ENCODE data around the gene STXBP3. TPM values are rescaled to one million over a fixed set of nuclear protein-coding genes. Genes with fewer than 3 reads are reported as not detected.

The STXBP3 gene
- total and polyA plus RNA-seq, 2 donors (not counting 1 experiment from before 2014, with no cell fraction given), result 13.3 to 78.1 TPM

- intact Hi-C loops (cut with micrococcal nuclease), result no loop called here
- Histone ChIP-seq H3K4me3 (ENCODE audit: control extremely low read depth in 1 of 5, extremely low read depth in 1 of 5, insufficient read depth in 1 of 5, low read depth in 2 of 5, low read length in 4 of 5) (no peak overlapping the region), H3K9me3 (ENCODE audit: control extremely low read depth in 1 of 3, control insufficient read depth in 2 of 3, insufficient read depth in 1 of 3, low read length in 2 of 3) (no peaks in the 10 kb centered on the region), H3K27me3 (replicated peaks in 1 of 4; ENCODE audit: control extremely low read depth in 1 of 4, control insufficient read depth in 3 of 4, insufficient read depth in 4 of 4, low read length in 3 of 4) (no peaks in the 10 kb centered on the region), H3K36me3 (replicated peaks in 1 of 2; ENCODE audit: control extremely low read depth in 1 of 2, control insufficient read depth in 1 of 2, extremely low read depth in 1 of 2, insufficient read depth in 2 of 2, low read length in 1 of 2) (no peaks in the 10 kb centered on the region), H3K79me2 (ENCODE audit: control insufficient read depth, insufficient read depth, low read length) (no peaks in the 10 kb centered on the region), H3K9ac (ENCODE audit: low read length) (no peak overlapping the region), H3K27ac (ENCODE audit: low read length in 2 of 2) (no peak overlapping the region), H4K20me1 (ENCODE audit: control insufficient read depth, insufficient read depth, low read length, poor library complexity, severe bottlenecking) (no peaks in the 10 kb centered on the region), H3K4me2 (replicated peaks; ENCODE audit: low read depth, low read length, poor library complexity, severe bottlenecking) (no peak overlapping the region), H2AFZ (ENCODE audit: insufficient read depth, low read depth, low read length, poor library complexity, severe bottlenecking) (no peak overlapping the region), H3K4me1 (ENCODE audit: control insufficient read depth in 2 of 2, insufficient read depth in 2 of 2, low read length in 2 of 2) (no peaks in the 10 kb centered on the region)
- no peak overlapping the region for H3K27ac Mint-ChIP-seq
- TF ChIP-seq CTCF (IDR thresholded peaks at IDR 0.05) (no peak), EZH2 (IDR thresholded peaks at IDR 0.05; ENCODE audit: borderline replicate concordance, insufficient read depth, low read depth, low read length, poor library complexity, severe bottlenecking) (no peak)
- H3K27me3 Mint-ChIP-seq, result no peaks in the 10 kb centered on the region
- ATAC-seq (ENCODE audit: low read depth), result no peak
- DNase-seq, result no peak
- CTCF ChIA-PET, result interaction anchor here (1.2 kb wide), 1 partner anchor 80 kb away, joined by 4 read pairs; no protein-coding TSS in a partner anchor
- no peaks in the 10 kb centered on the region for H3K9me3 Mint-ChIP-seq (ENCODE audit: insufficient read depth)
- POLR2A ChIA-PET, result no interaction called here
- H3K4me1 Mint-ChIP-seq, result no peaks in the 10 kb centered on the region
- no peak overlapping the region for H3K4me3 Mint-ChIP-seq
These were observed 71.3 kb downstream of the STXBP3 start for GRCh38 chr1:108817811-108818210.

- ChIA-PET CTCF (interaction anchor here (0.7 to 1.1 kb wide), 2 partner anchors 77 to 138 kb away, joined by 3 to 4 read pairs; no protein-coding TSS in a partner anchor), POLR2A (no interaction called here)
- Mint-ChIP-seq H3K4me3 (no peak overlapping the region), H3K9me3 (ENCODE audit: insufficient read depth) (no peaks in the 10 kb centered on the region), H3K27me3 (peaks cover 4% of the 10 kb centered on the region), H3K27ac (no peak overlapping the region), H3K4me1 (no peaks in the 10 kb centered on the region)
- intact Hi-C loops (cut with micrococcal nuclease), result no loop called here
- Histone ChIP-seq H3K9me3 (ENCODE audit: control extremely low read depth in 1 of 3, control insufficient read depth in 2 of 3, insufficient read depth in 1 of 3, low read length in 2 of 3) (peaks cover 0 to 2% (median 0%) of the 10 kb centered on the region in 3 donors), H3K4me1 (ENCODE audit: control insufficient read depth in 2 of 2, insufficient read depth in 2 of 2, low read length in 2 of 2) (no peaks in the 10 kb centered on the region), H3K4me2 (replicated peaks; ENCODE audit: low read depth, low read length, poor library complexity, severe bottlenecking) (no peak overlapping the region), H3K4me3 (ENCODE audit: control extremely low read depth in 1 of 5, extremely low read depth in 1 of 5, insufficient read depth in 1 of 5, low read depth in 2 of 5, low read length in 4 of 5) (no peak overlapping the region), H3K79me2 (ENCODE audit: control insufficient read depth, insufficient read depth, low read length) (no peaks in the 10 kb centered on the region), H4K20me1 (ENCODE audit: control insufficient read depth, insufficient read depth, low read length, poor library complexity, severe bottlenecking) (no peaks in the 10 kb centered on the region), H3K36me3 (replicated peaks in 1 of 2; ENCODE audit: control extremely low read depth in 1 of 2, control insufficient read depth in 1 of 2, extremely low read depth in 1 of 2, insufficient read depth in 2 of 2, low read length in 1 of 2) (no peaks in the 10 kb centered on the region), H3K27ac (ENCODE audit: low read length in 2 of 2) (no peak overlapping the region), H2AFZ (ENCODE audit: insufficient read depth, low read depth, low read length, poor library complexity, severe bottlenecking) (no peak overlapping the region), H3K27me3 (replicated peaks in 1 of 4; ENCODE audit: control extremely low read depth in 1 of 4, control insufficient read depth in 3 of 4, insufficient read depth in 4 of 4, low read length in 3 of 4) (no peaks in the 10 kb centered on the region), H3K9ac (ENCODE audit: low read length) (no peak overlapping the region)
- WGBS (ENCODE audit: insufficient coverage), result 84% methylated on average over 4 of the region's 5 CpGs
- DNase-seq, result no peak
- ATAC-seq (ENCODE audit: low read depth), result no peak
- TF ChIP-seq CTCF (IDR thresholded peaks at IDR 0.05) (no peak), EZH2 (IDR thresholded peaks at IDR 0.05; ENCODE audit: borderline replicate concordance, insufficient read depth, low read depth, low read length, poor library complexity, severe bottlenecking) (no peak)
These were observed 73.4 kb downstream of the STXBP3 start for GRCh38 chr1:108819878-108820277.

Data from B cell (primary cell).